Endothelial cell of umbilical vein (primary cell): ENCODE data around the gene NOTCH1. TPM values are rescaled to one million over a fixed set of nuclear protein-coding genes. Genes with fewer than 3 reads are reported as not detected.

ENCODE experiments used
- BruUV-seq: library from RNA; stranded (reverse); fragments of 400-500 nt; replicated peaks from 2 replicates; lab custom pipeline; 2021; lab: Mats Ljungman, UMichigan
- CTCF ChIA-PET: fragments of 300-600, 350-600 bp; sonication (Branson Sonifier 250); formaldehyde crosslinking; loops from one replicate; lab custom pipeline; 2021; ENCODE audit warnings: antibody characterized with exemption, inconsistent platforms; lab: Charles Lee
- POLR2A ChIA-PET: fragments of 300-600, 350-600 bp; sonication (Branson Sonifier 250); formaldehyde crosslinking; loops from one replicate; lab custom pipeline; 2021; ENCODE audit warnings: antibody characterized with exemption, inconsistent platforms; lab: Charles Lee
- DNase-seq: peaks from one replicate; pipeline ENCODE4 v3.0.0-alpha.2; 2011; ENCODE audit warnings: low read depth, low spot score
- FAIRE-seq: peaks from 2 replicates; lab custom pipeline; 2011; peaks lifted over from hg19 to GRCh38; lab: Jason Lieb, UNC
- H2AFZ ChIP-seq: 2 replicates; pipeline ENCODE4 v1.6.0; 2012; ENCODE audit warnings: low read depth, low read length, control low read depth, inconsistent platforms
- H3K27ac ChIP-seq: 2 replicates; pipeline ENCODE4 v1.5.1; 2011; ENCODE audit warnings: low read depth, mild to moderate bottlenecking, control low read depth, low read length, moderate library complexity; ENCODE audit not compliant: insufficient read depth
- H3K27me3 ChIP-seq, 2 experiments: 2 replicates each; pipeline versions ENCODE4 v1.6.0 to v1.6.1; 2011; ENCODE audit warnings: low read length in 2 of 2, mixed read lengths in 1 of 2; ENCODE audit not compliant: control insufficient read depth in 2 of 2, insufficient read depth in 2 of 2
- H3K36me3 ChIP-seq, 2 experiments: 2 replicates in 1 of 2; 3 replicates in 1 of 2; pipeline ENCODE4 v1.5.1; 2011; ENCODE audit warnings: low read length in 2 of 2, mild to moderate bottlenecking in 1 of 2, moderate library complexity in 1 of 2; ENCODE audit not compliant: control insufficient read depth in 2 of 2, insufficient read depth in 2 of 2; ENCODE audit errors: extremely low read depth in 1 of 2
- H3K4me1 ChIP-seq: 3 replicates; pipeline ENCODE4 v1.5.1; 2011; ENCODE audit warnings: mild to moderate bottlenecking, low read length; ENCODE audit not compliant: control insufficient read depth, insufficient read depth; ENCODE audit errors: extremely low read depth
- H3K4me2 ChIP-seq: 2 replicates; pipeline ENCODE4 v1.6.1; 2011; ENCODE audit warnings: low read length, control low read depth, mixed read lengths; ENCODE audit not compliant: insufficient read depth
- H3K4me3 ChIP-seq, 3 experiments: fragments of 200-600 bp in 1 of 3; sonication (generic), shearing (Covaris generic) in 1 of 3; replicated peaks in 1 of 3; 2 replicates each; pipeline ENCODE4 v1.5.1; 2011 to 2016; ENCODE audit warnings: control low read depth in 3 of 3, low read length in 3 of 3, mild to moderate bottlenecking in 2 of 3, inconsistent platforms in 1 of 3, low read depth in 1 of 3, moderate library complexity in 1 of 3; ENCODE audit not compliant: insufficient read depth in 1 of 3
- H3K79me2 ChIP-seq: 2 replicates; pipeline ENCODE4 v1.6.0; 2012; ENCODE audit warnings: low read length, inconsistent platforms; ENCODE audit not compliant: control insufficient read depth, insufficient read depth
- H3K9ac ChIP-seq: replicated peaks from 2 replicates; pipeline ENCODE3; 2011; ENCODE audit warnings: low read length, control low read depth; ENCODE audit not compliant: insufficient read depth; ENCODE audit errors: extremely low read depth
- H3K9me1 ChIP-seq: replicated peaks from 3 replicates; pipeline ENCODE4 v1.6.0; 2011; ENCODE audit warnings: mild to moderate bottlenecking, low read length; ENCODE audit not compliant: control insufficient read depth, insufficient read depth; ENCODE audit errors: extremely low read depth
- H3K9me3 ChIP-seq: replicated peaks from 2 replicates; pipeline ENCODE4 v1.5.1; 2012; ENCODE audit warnings: low read length, inconsistent platforms; ENCODE audit not compliant: control insufficient read depth, insufficient read depth
- H4K20me1 ChIP-seq: replicated peaks from 2 replicates; pipeline ENCODE3; 2011; ENCODE audit warnings: mild to moderate bottlenecking, low read length; ENCODE audit not compliant: control insufficient read depth, insufficient read depth; ENCODE audit errors: extremely low read depth
- CTCF ChIP-seq, 2 donors: IDR thresholded peaks; 1 replicate in 1 of 2; 2 replicates in 1 of 2; pipeline ENCODE4 v1.5.1; 2011; ENCODE audit warnings: low read length in 2 of 2, mild to moderate bottlenecking in 2 of 2, moderate library complexity in 2 of 2, control low read depth in 1 of 2, inconsistent platforms in 1 of 2, low read depth in 1 of 2; ENCODE audit not compliant: insufficient read depth in 1 of 2; ENCODE audit errors: extremely low read depth in 1 of 2
- EZH2 ChIP-seq: IDR thresholded peaks from 2 replicates; pipeline ENCODE4 v1.6.1; 2012; ENCODE audit warnings: borderline replicate concordance, low read depth, mild to moderate bottlenecking, moderate library complexity, low read length, inconsistent platforms; ENCODE audit not compliant: severe bottlenecking
- FOS ChIP-seq: IDR thresholded peaks from 2 replicates; pipeline ENCODE4 v1.6.1; 2011; ENCODE audit warnings: mild to moderate bottlenecking, low read length, moderate library complexity, borderline replicate concordance; ENCODE audit not compliant: insufficient read depth
- GATA2 ChIP-seq: IDR thresholded peaks from 2 replicates; pipeline ENCODE4 v1.7.0; 2011; ENCODE audit warnings: low read depth, mild to moderate bottlenecking, moderate library complexity, mixed read lengths, low read length; ENCODE audit not compliant: insufficient read length, insufficient read depth
- JUN ChIP-seq: IDR thresholded peaks from 2 replicates; pipeline ENCODE4 v1.6.1; 2011; ENCODE audit warnings: borderline replicate concordance, low read depth; ENCODE audit not compliant: insufficient read length, insufficient read depth
- MAX ChIP-seq: IDR thresholded peaks from 2 replicates; pipeline ENCODE4 v1.6.1; 2011; ENCODE audit not compliant: insufficient read depth, insufficient read length
- MYC ChIP-seq: IDR thresholded peaks from one replicate; pipeline ENCODE4 v1.6.1; 2011; ENCODE audit warnings: mild to moderate bottlenecking, low read depth, low read length
- POLR2A ChIP-seq: IDR thresholded peaks from 2 replicates; pipeline ENCODE4 v1.6.1; 2012; ENCODE audit warnings: low read depth, mild to moderate bottlenecking, control low read depth, low read length
- POLR2AphosphoS5 ChIP-seq: IDR thresholded peaks from 2 replicates; pipeline ENCODE4 v1.6.1; 2012; ENCODE audit warnings: low read depth, mild to moderate bottlenecking, control low read depth, low read length, moderate library complexity; ENCODE audit not compliant: insufficient read depth
- dilution Hi-C: fragments of 300-500 bp; cut with MboI; formaldehyde crosslinking; loops from one replicate; pipeline ENCODE4 v1.15.0; 2019; ENCODE audit warnings: low sequenced_read_pairs; ENCODE audit not compliant: extremely low pct_ligation_motif_present
- intact Hi-C: fragments of 100-400 bp; cut with micrococcal nuclease; formaldehyde crosslinking; loops from one replicate; pipeline ENCODE4 v1.10.0; 2022
- polyA plus RNA-seq, 4 experiments: library from polyadenylated mRNA; depleted of rRNA in 3 of 4; stranded (reverse) in 3 of 4; unstranded in 1 of 4; fragments of >200 nt; gene quantifications; 2 replicates each; pipeline versions ENCODE4 v1.2.1 to v1.2.3, GENCODE V29; 2011 to 2012; ENCODE audit warnings: missing spikeins in 1 of 4
- total RNA-seq: library from RNA; stranded (reverse); gene quantifications from 2 replicates; pipeline ENCODE4 v1.2.3, GENCODE V29; 2021

Gene NOTCH1
- total and polyA plus RNA-seq, 2 donors (not counting 3 experiments of a cell fraction or from before 2014, with no cell fraction given), result 31.7 to 153 TPM

- H3K79me2 ChIP-seq, result peaks cover 21% of the 10 kb centered on the region
- H3K4me1 ChIP-seq, result peaks cover 19% of the 10 kb centered on the region
- H3K27ac ChIP-seq, result no peak overlapping the region
- no peaks in the 10 kb centered on the region for H4K20me1 ChIP-seq
- TF ChIP-seq POLR2AphosphoS5 (no peak), POLR2A (no peak), FOS (no peak), JUN (no peak), EZH2 (no peak), GATA2 (no peak), MAX (no peak), CTCF (IDR thresholded peaks at IDR 0.05; ENCODE audit: extremely low read depth in 1 of 2, insufficient read depth in 1 of 2, low read depth in 1 of 2, low read length in 2 of 2) (no peak), MYC (no peak)
- no peaks in the 10 kb centered on the region for H3K27me3 ChIP-seq
- no peak overlapping the region for H3K9ac ChIP-seq
- no peaks in the 10 kb centered on the region for H3K9me1 ChIP-seq
- no peak overlapping the region for H3K4me3 ChIP-seq
- no peak overlapping the region for H2AFZ ChIP-seq
- no peak for FAIRE-seq
- ChIA-PET CTCF (no interaction called here), POLR2A (no interaction called here)
- DNase-seq, result no peak
- BruUV-seq, result no TSS peak
- no peaks in the 10 kb centered on the region for H3K9me3 ChIP-seq
- no peak overlapping the region for H3K4me2 ChIP-seq
- H3K36me3 ChIP-seq, result peaks cover 35 to 81% of the 10 kb centered on the region in 2 experiments
- intact Hi-C loops (no loop called here), dilution Hi-C loops (no loop called here)
Observed at GRCh38 chr9:136508729-136509500, 36.9 kb downstream of the NOTCH1 start.
